HG03045 (cell line): ENCODE data around the gene OR2T5.
"Not testable (repeated sequence)": the region's sequence is repeated elsewhere in the genome, so short reads cannot be mapped to it uniquely, and the experiment has no call there.

Experiments
- ATAC-seq: cut with Tn5 transposase; IDR thresholded peaks from one replicate; pipeline ENCODE4 v1.9.1; 2021; ENCODE audit warnings: mild to moderate bottlenecking, moderate library complexity; ENCODE audit not compliant: unreplicated experiment

OR2T5 gene

GRCh38 chr1:248488289-248488688 lies at the start of gene OR2T5:
TSS of gene OR2T5 (plus strand) at chr1:248488589. CDS start at chr1:248488589, 0 bp downstream.
- not testable (repeated sequence) for ATAC-seq

- ATAC-seq, result not testable (repeated sequence)
These were observed 49.7 kb upstream of the OR2T5 start for GRCh38 chr1:248438668-248439067.

- ATAC-seq, result not testable (repeated sequence)
These were observed 49.1 kb upstream of the OR2T5 start for GRCh38 chr1:248439283-248439682.

- ATAC-seq, result not testable (repeated sequence)
These were observed 45.7 kb upstream of the OR2T5 start for GRCh38 chr1:248442500-248443277.

- ATAC-seq, result not testable (repeated sequence)
These were observed 43.8 kb upstream of the OR2T5 start for GRCh38 chr1:248444603-248445002.

GRCh38 chr1:248445399-248445798 lies 43.0 kb upstream of the OR2T5 start, which contains the start of gene OR2T2:
TSS of gene OR2T2 (plus strand) at chr1:248445637. CDS start at chr1:248452798, 7,161 bp downstream.
- ATAC-seq, result not testable (repeated sequence)

GRCh38 chr1:248448409-248449074 lies 39.8 kb upstream of the OR2T5 start:
- ATAC-seq, result peak; percentile 64

GRCh38 chr1:248449821-248450465 lies 38.4 kb upstream of the OR2T5 start:
- not testable (repeated sequence) for ATAC-seq

- ATAC-seq, result peak; percentile 48
These were observed 37.8 kb upstream of the OR2T5 start for GRCh38 chr1:248450466-248451145.

GRCh38 chr1:248453619-248454018 lies 34.8 kb upstream of the OR2T5 start:
- not testable (repeated sequence) for ATAC-seq

GRCh38 chr1:248455045-248455444 lies 33.3 kb upstream of the OR2T5 start:
- ATAC-seq, result not testable (repeated sequence)

- ATAC-seq, result not testable (repeated sequence)
These were observed 31.8 kb upstream of the OR2T5 start for GRCh38 chr1:248456635-248457034.

GRCh38 chr1:248459117-248459516 lies 29.3 kb upstream of the OR2T5 start:
- not testable (repeated sequence) for ATAC-seq

- no peak for ATAC-seq
These were observed 17.2 kb upstream of the OR2T5 start for GRCh38 chr1:248471154-248471553.

- not testable (repeated sequence) for ATAC-seq
These were observed 16.3 kb upstream of the OR2T5 start for GRCh38 chr1:248472111-248472510.

GRCh38 chr1:248473051-248473450 lies 15.3 kb upstream of the OR2T5 start, which contains the start of gene OR2T3:
TSS of gene OR2T3 (plus strand) at chr1:248473351. CDS start at chr1:248473351, 0 bp downstream.
- not testable (repeated sequence) for ATAC-seq

- not testable (repeated sequence) for ATAC-seq
These were observed 12.7 kb upstream of the OR2T5 start for GRCh38 chr1:248475660-248476059.

- ATAC-seq, result peak; percentile 92
These were observed 6.5 kb upstream of the OR2T5 start for GRCh38 chr1:248481686-248482579.

GRCh38 chr1:248496661-248497060 lies 8.3 kb downstream of the OR2T5 start:
- not testable (repeated sequence) for ATAC-seq
